Measurements from ENCODE around the gene TEX44.
"Not testable (repeated sequence)": the region's sequence is repeated elsewhere in the genome, so short reads cannot be mapped to it uniquely, and the experiment has no call there.

TEX44 gene

DNA sequence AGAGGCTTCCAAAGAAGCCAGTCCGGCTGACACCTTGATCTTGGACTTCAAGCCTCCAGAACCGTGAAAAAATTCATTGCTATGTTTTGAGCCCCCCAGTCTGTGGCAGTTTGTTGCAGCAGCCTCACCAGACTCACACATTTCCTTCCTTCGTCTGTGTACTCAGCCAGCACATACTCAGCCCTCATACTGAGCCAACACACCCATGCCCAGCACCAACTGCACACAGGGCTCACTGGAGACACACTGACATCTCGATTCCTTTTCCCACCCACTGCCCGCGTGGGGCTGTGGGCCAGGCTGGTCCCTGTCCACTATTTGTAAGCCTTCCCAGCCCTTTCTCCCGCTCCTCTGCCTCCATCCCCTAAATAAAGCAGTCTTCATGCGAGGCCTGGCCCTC is 38.3 kb upstream of the TEX44 start:
- Histone ChIP-seq H3K27ac (ENCODE audit: low read length) (no peak overlapping the region), H3K9ac (ENCODE audit: low read length) (no peak overlapping the region), H3K4me3 (ENCODE audit: low read length) (no peak overlapping the region), H3K36me3 (replicated peaks; ENCODE audit: low read depth, low read length) (no peaks in the 10 kb centered on the region), H3K27me3 (ENCODE audit: low read depth, low read length) (no peaks in the 10 kb centered on the region), H2AFZ (ENCODE audit: low read depth, low read length) (no peak overlapping the region), H3K9me3 (ENCODE audit: insufficient read depth, low read length) (peaks cover 7% of the 10 kb centered on the region; the same call in 1 of the 2 replicates), H3K4me2 (ENCODE audit: low read length) (no peak overlapping the region), H3K79me2 (ENCODE audit: low read length) (no peaks in the 10 kb centered on the region), H3K4me1 (ENCODE audit: low read length) (peaks cover 5% of the 10 kb centered on the region), H4K20me1 (ENCODE audit: insufficient read depth, low read length) (no peaks in the 10 kb centered on the region)
- TF ChIP-seq, protein P1, sequence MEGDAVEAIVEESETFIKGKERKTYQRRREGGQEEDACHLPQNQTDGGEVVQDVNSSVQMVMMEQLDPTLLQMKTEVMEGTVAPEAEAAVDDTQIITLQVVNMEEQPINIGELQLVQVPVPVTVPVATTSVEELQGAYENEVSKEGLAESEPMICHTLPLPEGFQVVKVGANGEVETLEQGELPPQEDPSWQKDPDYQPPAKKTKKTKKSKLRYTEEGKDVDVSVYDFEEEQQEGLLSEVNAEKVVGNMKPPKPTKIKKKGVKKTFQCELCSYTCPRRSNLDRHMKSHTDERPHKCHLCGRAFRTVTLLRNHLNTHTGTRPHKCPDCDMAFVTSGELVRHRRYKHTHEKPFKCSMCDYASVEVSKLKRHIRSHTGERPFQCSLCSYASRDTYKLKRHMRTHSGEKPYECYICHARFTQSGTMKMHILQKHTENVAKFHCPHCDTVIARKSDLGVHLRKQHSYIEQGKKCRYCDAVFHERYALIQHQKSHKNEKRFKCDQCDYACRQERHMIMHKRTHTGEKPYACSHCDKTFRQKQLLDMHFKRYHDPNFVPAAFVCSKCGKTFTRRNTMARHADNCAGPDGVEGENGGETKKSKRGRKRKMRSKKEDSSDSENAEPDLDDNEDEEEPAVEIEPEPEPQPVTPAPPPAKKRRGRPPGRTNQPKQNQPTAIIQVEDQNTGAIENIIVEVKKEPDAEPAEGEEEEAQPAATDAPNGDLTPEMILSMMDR (IDR thresholded peaks at IDR 0.05; ENCODE audit: low read depth, low read length): no peak
- TF ChIP-seq EZH2phosphoT487 (IDR thresholded peaks at IDR 0.05; ENCODE audit: low read depth): no peak

DNA sequence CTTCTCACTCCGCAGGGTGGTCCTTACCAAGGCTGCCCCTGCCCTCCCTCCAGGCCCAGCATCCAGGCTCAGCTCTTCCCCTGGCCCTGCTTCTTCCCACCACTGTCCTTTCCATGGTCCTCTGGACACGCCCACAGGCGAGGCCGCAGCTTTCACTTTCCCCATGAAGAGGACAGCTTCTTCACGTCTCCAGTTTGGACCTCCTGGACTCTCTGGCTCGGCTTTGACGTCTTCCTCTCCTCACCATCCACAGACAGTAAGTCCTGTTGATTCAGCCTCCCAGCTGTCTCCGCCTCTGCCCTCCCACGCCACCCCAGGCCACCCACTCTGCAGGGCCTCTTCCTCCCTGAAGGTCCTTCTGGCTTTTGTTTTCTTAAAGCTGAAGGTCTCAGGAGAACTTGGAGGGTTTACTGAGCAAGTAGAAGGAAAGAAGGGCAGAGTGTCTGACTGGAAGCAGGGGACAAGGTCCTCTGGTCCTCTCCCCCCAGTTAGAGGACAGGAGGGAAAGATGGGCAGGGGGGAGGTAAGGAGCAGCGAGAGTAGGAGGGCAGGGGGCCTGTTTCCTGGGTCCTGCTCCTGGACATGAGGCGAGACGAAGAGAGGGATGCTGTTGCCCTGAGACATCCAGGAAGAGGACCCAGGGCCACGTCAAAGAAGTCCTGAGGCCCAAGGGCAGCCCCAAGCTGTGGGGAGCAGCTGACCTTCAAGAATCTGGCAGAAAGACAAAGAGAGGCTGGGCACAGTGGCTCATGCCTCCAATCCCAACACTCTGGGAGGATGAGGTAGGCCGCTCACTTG is 37.7 kb upstream of the TEX44 start:
- Histone ChIP-seq H3K9ac (ENCODE audit: low read length) (no peak overlapping the region), H4K20me1 (ENCODE audit: insufficient read depth, low read length) (no peaks in the 10 kb centered on the region), H3K4me3 (ENCODE audit: low read length) (no peak overlapping the region), H3K79me2 (ENCODE audit: low read length) (no peaks in the 10 kb centered on the region), H3K4me2 (ENCODE audit: low read length) (no peak overlapping the region), H3K27ac (ENCODE audit: low read length) (no peak overlapping the region), H3K4me1 (ENCODE audit: low read length) (peaks cover 4% of the 10 kb centered on the region; the same call in 1 of the 2 replicates), H2AFZ (ENCODE audit: low read depth, low read length) (no peak overlapping the region), H3K36me3 (replicated peaks; ENCODE audit: low read depth, low read length) (no peaks in the 10 kb centered on the region), H3K9me3 (ENCODE audit: insufficient read depth, low read length) (peaks cover 7% of the 10 kb centered on the region; the same call in 1 of the 2 replicates), H3K27me3 (ENCODE audit: low read depth, low read length) (no peaks in the 10 kb centered on the region)
- TF ChIP-seq, protein P1 (IDR thresholded peaks at IDR 0.05; ENCODE audit: low read depth, low read length): no peak
- no peak for TF ChIP-seq EZH2phosphoT487 (IDR thresholded peaks at IDR 0.05; ENCODE audit: low read depth)

DNA sequence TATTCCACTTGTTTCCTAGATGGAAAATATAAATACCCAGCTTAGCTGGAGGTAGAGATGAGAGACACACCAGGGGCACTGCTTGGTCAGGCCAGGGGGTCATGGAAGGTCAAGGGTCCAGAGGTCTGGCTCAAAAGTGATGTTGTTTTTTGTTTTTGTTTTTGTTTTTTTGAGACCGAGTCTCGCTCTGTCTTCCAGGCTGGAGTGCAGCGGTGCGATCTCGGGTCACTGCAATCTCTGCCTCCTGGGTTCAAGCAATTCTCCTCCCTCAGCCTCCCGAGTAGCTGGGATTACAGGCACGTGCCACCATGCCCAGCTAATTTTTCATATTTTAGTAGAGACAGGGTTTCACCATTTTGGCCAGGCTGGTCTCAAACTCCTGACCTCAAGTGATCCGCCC is 36.2 kb upstream of the TEX44 start:
- not testable (repeated sequence) for H3K4me2 ChIP-seq (ENCODE audit: low read length); H3K4me3 ChIP-seq (ENCODE audit: low read length); H3K4me1 ChIP-seq (ENCODE audit: low read length); H2AFZ ChIP-seq (ENCODE audit: low read depth, low read length); H3K9ac ChIP-seq (ENCODE audit: low read length); H3K79me2 ChIP-seq (ENCODE audit: low read length); H4K20me1 ChIP-seq (ENCODE audit: insufficient read depth, low read length); H3K27me3 ChIP-seq (ENCODE audit: low read depth, low read length); H3K9me3 ChIP-seq (ENCODE audit: insufficient read depth, low read length); H3K27ac ChIP-seq (ENCODE audit: low read length); H3K36me3 ChIP-seq (replicated peaks; ENCODE audit: low read depth, low read length)

DNA sequence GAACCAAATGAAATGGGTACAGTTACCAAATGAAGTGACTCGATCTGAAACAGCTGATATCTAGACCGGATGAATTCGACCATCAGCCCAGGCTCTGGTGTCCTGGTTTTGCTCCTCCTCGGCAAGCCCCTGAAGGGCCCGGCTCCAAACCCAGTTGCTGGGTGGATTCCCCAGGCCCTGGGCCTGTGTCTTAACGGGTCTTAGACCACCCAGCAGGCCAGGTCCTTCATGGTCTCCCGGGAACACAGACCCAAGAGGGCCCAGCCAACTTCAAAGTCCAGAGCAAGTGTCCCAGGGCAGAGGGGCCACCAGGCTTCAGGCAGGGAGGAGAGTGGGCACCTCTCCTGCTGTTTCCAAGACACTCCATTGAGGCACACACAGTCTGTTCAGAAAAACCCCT is 35.7 kb upstream of the TEX44 start:
- H4K20me1 ChIP-seq (ENCODE audit: insufficient read depth, low read length): no peaks in the 10 kb centered on the region
- H3K4me1 ChIP-seq (ENCODE audit: low read length): peaks cover 4% of the 10 kb centered on the region; the same call in 1 of the 2 replicates
- H3K27me3 ChIP-seq (ENCODE audit: low read depth, low read length): no peaks in the 10 kb centered on the region
- H3K79me2 ChIP-seq (ENCODE audit: low read length): no peaks in the 10 kb centered on the region
- no peak overlapping the region for H3K4me2 ChIP-seq (ENCODE audit: low read length)
- H3K4me3 ChIP-seq (ENCODE audit: low read length): no peak overlapping the region
- no peak overlapping the region; the same call in 1 of the 2 replicates for H2AFZ ChIP-seq (ENCODE audit: low read depth, low read length)
- no peak overlapping the region for H3K27ac ChIP-seq (ENCODE audit: low read length)
- no peaks in the 10 kb centered on the region for H3K36me3 ChIP-seq (replicated peaks; ENCODE audit: low read depth, low read length)
- peaks cover 7% of the 10 kb centered on the region; the same call in 1 of the 2 replicates for H3K9me3 ChIP-seq (ENCODE audit: insufficient read depth, low read length)
- no peak for TF ChIP-seq EZH2phosphoT487 (IDR thresholded peaks at IDR 0.05; ENCODE audit: low read depth)
- TF ChIP-seq, protein P1 (IDR thresholded peaks at IDR 0.05; ENCODE audit: low read depth, low read length): no peak
- no peak overlapping the region for H3K9ac ChIP-seq (ENCODE audit: low read length)
